GM23338 (cell line): ENCODE results near the gene SLC2A9. TPM values are rescaled to one million over a fixed set of nuclear protein-coding genes. Genes with fewer than 3 reads are reported as not detected.

Source experiments
- ATAC-seq: fragments of 200-7000 bp; cut with Tn5 transposase; 3 replicates; pipeline ENCODE4 v1.9.1; 2020
- DNase-seq: peaks from one replicate; pipeline ENCODE4 v3.0.0-alpha.2; 2015; ENCODE audit warnings: low spot score
- H2AFZ ChIP-seq: fragments of 200-600 bp; sonication (generic); 2 replicates; pipeline ENCODE4 v1.8.0; 2016; ENCODE audit warnings: antibody characterized with exemption, mild to moderate bottlenecking, moderate library complexity
- H3F3A ChIP-seq: fragments of 200-600 bp; sonication (generic); replicated peaks from 2 replicates; pipeline ENCODE4 v1.8.0; 2017; ENCODE audit warnings: antibody characterized with exemption, mixed run types, low read depth
- H3K27ac ChIP-seq: fragments of 200-600 bp; sonication (generic); 2 replicates; pipeline ENCODE4 v1.6.1; 2016; ENCODE audit warnings: low read depth
- H3K27me3 ChIP-seq: fragments of 200-600 bp; sonication (generic); 2 replicates; pipeline ENCODE4 v1.8.0; 2016; ENCODE audit warnings: mild to moderate bottlenecking, mixed run types, moderate library complexity; ENCODE audit not compliant: insufficient read depth
- H3K36me3 ChIP-seq: fragments of 200-600 bp; sonication (generic); 2 replicates; pipeline ENCODE4 v1.8.0; 2016; ENCODE audit warnings: mild to moderate bottlenecking; ENCODE audit not compliant: insufficient read depth
- H3K4me1 ChIP-seq: fragments of 200-600 bp; sonication (generic); 2 replicates; pipeline ENCODE4 v1.8.0; 2016; ENCODE audit warnings: mild to moderate bottlenecking, moderate library complexity; ENCODE audit not compliant: insufficient read depth
- H3K4me2 ChIP-seq: fragments of 200-600 bp; sonication (generic); 2 replicates; pipeline ENCODE4 v1.7.1; 2017; ENCODE audit warnings: mixed run types
- H3K4me3 ChIP-seq: fragments of 200-600 bp; sonication (generic); 2 replicates; pipeline ENCODE4 v1.6.1; 2016; ENCODE audit warnings: mixed run types
- H3K79me2 ChIP-seq: fragments of 200-600 bp; sonication (generic); replicated peaks from 2 replicates; pipeline ENCODE4 v1.8.0; 2017; ENCODE audit warnings: mild to moderate bottlenecking; ENCODE audit not compliant: insufficient read depth
- H3K9me2 ChIP-seq: fragments of 200-600 bp; sonication (generic); 2 replicates; pipeline ENCODE4 v1.8.0; 2017; ENCODE audit not compliant: insufficient read depth
- H4K20me1 ChIP-seq: fragments of 200-600 bp; sonication (generic); replicated peaks from 2 replicates; pipeline ENCODE4 v1.8.0; 2017; ENCODE audit warnings: mild to moderate bottlenecking; ENCODE audit not compliant: insufficient read depth
- H3K27ac Mint-ChIP-seq: 2 replicates; pipeline ENCODE4 v1.8.0; 2020; ENCODE audit warnings: inconsistent platforms, mild to moderate bottlenecking, moderate library complexity, mixed read lengths
- H3K27me3 Mint-ChIP-seq: 3 replicates; pipeline ENCODE4 v1.8.0; 2022; ENCODE audit warnings: low read depth, mild to moderate bottlenecking, moderate library complexity, mixed read lengths, inconsistent platforms; ENCODE audit not compliant: insufficient read depth, poor library complexity
- H3K36me3 Mint-ChIP-seq: 3 replicates; pipeline ENCODE4 v1.8.0; 2021; ENCODE audit warnings: low read depth, mild to moderate bottlenecking, inconsistent platforms, moderate library complexity, mixed read lengths
- H3K4me1 Mint-ChIP-seq: 3 replicates; pipeline ENCODE4 v1.8.0; 2020; ENCODE audit warnings: mild to moderate bottlenecking, inconsistent platforms, mixed read lengths
- H3K4me3 Mint-ChIP-seq: 3 replicates; pipeline ENCODE4 v1.8.0; 2021; ENCODE audit warnings: moderate library complexity, mild to moderate bottlenecking, inconsistent platforms, mixed read lengths
- H3K9me3 Mint-ChIP-seq: 3 replicates; pipeline ENCODE4 v1.8.0; 2020; ENCODE audit warnings: moderate library complexity, mild to moderate bottlenecking, inconsistent platforms, mixed read lengths
- CREB1 ChIP-seq: fragments of 250-450 bp; sonication (Bioruptor Pico); IDR thresholded peaks from 2 replicates; pipeline ENCODE4 v1.5.0; 2020; ENCODE audit warnings: low read depth, mild to moderate bottlenecking, moderate library complexity
- CTCF ChIP-seq, 2 experiments: fragments of 200-600 bp in 1 of 2; sonication (generic) in 1 of 2; conservative IDR thresholded peaks; 2 replicates each; pipeline versions ENCODE4 v1.5.1 to v1.6.1; 2016 to 2017; ENCODE audit warnings: antibody characterized with exemption in 2 of 2, low read depth in 2 of 2, mild to moderate bottlenecking in 2 of 2, moderate library complexity in 1 of 2
- ETS1 ChIP-seq: IDR thresholded peaks from 2 replicates; pipeline ENCODE4 v1.6.1; 2016; ENCODE audit warnings: antibody characterized with exemption
- EZH2 ChIP-seq: fragments of 200-600 bp; sonication (generic); IDR thresholded peaks from one replicate; pipeline ENCODE4 v1.8.0; 2017; ENCODE audit warnings: antibody characterized with exemption, mild to moderate bottlenecking, low read depth; ENCODE audit not compliant: unreplicated experiment
- POLR2AphosphoS5 ChIP-seq: IDR thresholded peaks from 2 replicates; pipeline ENCODE4 v1.6.1; 2016; ENCODE audit warnings: antibody characterized with exemption, low read depth
- STAT1 ChIP-seq: IDR thresholded peaks from one replicate; pipeline ENCODE4 v1.6.1; 2016; ENCODE audit warnings: antibody characterized with exemption; ENCODE audit not compliant: unreplicated experiment
- ZNF331 ChIP-seq: fragments of 250-450 bp; sonication (Bioruptor Pico); IDR thresholded peaks from 2 replicates; pipeline ENCODE4 v1.5.0; 2020; ENCODE audit warnings: low read depth, mild to moderate bottlenecking, moderate library complexity
- ZNF462 ChIP-seq: fragments of 250-450 bp; sonication (Bioruptor Pico); IDR thresholded peaks from 2 replicates; pipeline ENCODE4 v1.5.0; 2020; ENCODE audit warnings: mild to moderate bottlenecking, moderate library complexity
- polyA plus RNA-seq: library from polyadenylated mRNA; unstranded; fragments of >200 nt; fragmentation: Nextera tagmentation; extraction: Ambion mirVana; gene quantifications from 2 replicates; pipeline ENCODE4 v1.2.1, GENCODE V29; 2016
- total RNA-seq: library from RNA; depleted of rRNA; stranded (reverse); fragments of >200 nt; shearing (Covaris generic); gene quantifications from 2 replicates; pipeline ENCODE4 v1.2.3, GENCODE V29; 2014

Gene SLC2A9
- total and polyA plus RNA-seq, 2 experiments from 2014 or later: 0.21 to 0.40 TPM

GRCh38 chr4:9977518-9978031 is 43.7 kb downstream of the SLC2A9 start (continued):
- TF ChIP-seq CTCF (conservative IDR thresholded peaks at IDR 0.05; ENCODE audit: low read depth in 2 of 2) (no peak), EZH2 (no peak), CREB1 (no peak), ETS1 (no peak)

GRCh38 chr4:9976781-9977180 is 44.5 kb downstream of the SLC2A9 start:
- H3F3A ChIP-seq: no peaks in the 10 kb centered on the region
- peaks cover 12% of the 10 kb centered on the region for H3K27me3 Mint-ChIP-seq
- peaks cover 5% of the 10 kb centered on the region; the same call in 1 of the 2 replicates for H3K9me2 ChIP-seq
- no peaks in the 10 kb centered on the region; the same call in 2 of the 3 replicates for H3K36me3 Mint-ChIP-seq
- peaks cover 23% of the 10 kb centered on the region for H3K4me1 ChIP-seq
- ATAC-seq: no peak
- no peak overlapping the region for H3K4me3 ChIP-seq
- H3K27ac ChIP-seq: no peak overlapping the region
- H3K79me2 ChIP-seq: no peaks in the 10 kb centered on the region
- no peak overlapping the region for H3K27ac Mint-ChIP-seq
- peaks cover 22% of the 10 kb centered on the region for H3K4me1 Mint-ChIP-seq
- H3K36me3 ChIP-seq: no peaks in the 10 kb centered on the region
- H3K4me3 Mint-ChIP-seq: no peak overlapping the region
- peaks cover 11% of the 10 kb centered on the region; the same call in 2 of the 3 replicates for H3K9me3 Mint-ChIP-seq
- H4K20me1 ChIP-seq: no peaks in the 10 kb centered on the region
- H2AFZ ChIP-seq: no peak overlapping the region
- no peak for DNase-seq
- TF ChIP-seq POLR2AphosphoS5 (no peak), CTCF (conservative IDR thresholded peaks at IDR 0.05; ENCODE audit: low read depth in 2 of 2) (no peak), STAT1 (no peak), ZNF331 (CRISPR knock-in tag) (no peak), ZNF462 (CRISPR knock-in tag) (no peak)
- no peak overlapping the region for H3K4me2 ChIP-seq
- H3K27me3 ChIP-seq: peaks cover 21% of the 10 kb centered on the region; the same call in 1 of the 2 replicates
